GM19395 (cell line): ENCODE data around the gene ACSM2B.
"Not testable (repeated sequence)": the region's sequence is repeated elsewhere in the genome, so short reads cannot be mapped to it uniquely, and the experiment has no call there.

ENCODE experiments used
- ATAC-seq: cut with Tn5 transposase; IDR thresholded peaks from one replicate; pipeline ENCODE4 v1.9.1; 2021; ENCODE audit warnings: mild to moderate bottlenecking, moderate library complexity; ENCODE audit not compliant: unreplicated experiment

The ACSM2B gene

DNA sequence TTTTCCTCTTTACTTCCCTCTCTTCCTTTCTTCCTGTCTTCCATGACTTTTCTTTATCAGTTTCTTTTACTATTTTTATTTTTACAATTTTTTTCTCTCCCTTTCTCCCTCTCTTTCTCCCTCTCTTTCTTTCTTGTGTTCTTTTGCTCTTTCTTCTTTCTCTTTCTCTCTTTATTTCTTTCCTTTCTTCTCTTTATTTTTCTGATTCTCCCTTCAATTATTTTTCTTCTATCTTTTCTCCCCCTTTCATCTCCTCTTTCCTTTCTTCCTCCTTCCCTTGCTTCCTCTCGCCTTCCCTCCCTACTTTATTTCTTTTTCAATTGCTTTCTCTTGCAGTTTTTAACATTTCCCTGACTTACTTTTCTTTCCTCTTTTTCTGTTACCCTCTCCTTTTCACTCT is 39.5 kb downstream of the ACSM2B start:
- not testable (repeated sequence) for ATAC-seq

DNA sequence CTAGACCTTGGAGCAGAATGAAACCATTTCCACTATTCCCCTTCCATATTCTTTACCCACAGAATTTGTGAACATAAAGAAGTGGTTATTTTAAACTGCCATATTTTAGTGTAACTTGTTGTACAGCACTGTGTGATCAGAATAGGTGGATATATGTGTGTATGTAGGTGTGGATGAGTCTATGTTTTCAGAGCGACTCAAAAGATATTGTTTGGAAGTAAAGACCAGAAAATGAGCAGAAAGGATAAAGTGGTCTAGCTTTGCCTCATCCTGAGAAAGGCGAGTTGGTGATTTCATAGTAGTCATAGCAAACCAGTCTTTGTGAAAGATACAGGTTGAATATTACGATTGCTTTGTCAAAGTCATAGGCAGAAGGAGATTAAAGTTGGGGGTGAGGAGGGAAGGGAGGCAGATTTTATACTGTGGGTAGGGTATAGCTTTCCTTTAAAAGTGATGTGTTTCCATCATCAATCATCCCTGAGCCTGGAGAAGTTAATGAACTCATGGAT is 43.8 kb downstream of the ACSM2B start:
- not testable (repeated sequence) for ATAC-seq

DNA sequence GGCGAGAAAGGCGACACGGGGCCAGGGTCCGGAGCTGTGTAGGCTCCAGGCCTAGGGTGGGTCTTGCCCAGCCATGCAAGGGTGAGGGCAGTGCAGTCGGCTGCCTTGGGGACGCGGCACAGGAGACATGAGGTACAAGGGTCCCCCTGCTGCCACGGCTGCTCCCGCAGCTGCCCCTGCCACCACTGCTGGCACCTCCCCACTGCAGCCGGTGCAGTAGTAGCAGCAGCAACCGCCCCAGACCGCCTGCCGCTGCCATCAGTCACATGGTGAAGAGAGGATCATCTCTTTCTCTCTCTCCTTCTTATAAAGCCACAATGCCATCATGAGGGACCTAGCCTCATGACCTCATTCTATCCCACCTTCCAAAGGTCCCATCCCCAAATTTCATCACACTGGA is 44.4 kb downstream of the ACSM2B start:
- ATAC-seq: not testable (repeated sequence)

GRCh38 chr16:20520103-20520502 is 56.1 kb downstream of the ACSM2B start:
- no peak for ATAC-seq

DNA sequence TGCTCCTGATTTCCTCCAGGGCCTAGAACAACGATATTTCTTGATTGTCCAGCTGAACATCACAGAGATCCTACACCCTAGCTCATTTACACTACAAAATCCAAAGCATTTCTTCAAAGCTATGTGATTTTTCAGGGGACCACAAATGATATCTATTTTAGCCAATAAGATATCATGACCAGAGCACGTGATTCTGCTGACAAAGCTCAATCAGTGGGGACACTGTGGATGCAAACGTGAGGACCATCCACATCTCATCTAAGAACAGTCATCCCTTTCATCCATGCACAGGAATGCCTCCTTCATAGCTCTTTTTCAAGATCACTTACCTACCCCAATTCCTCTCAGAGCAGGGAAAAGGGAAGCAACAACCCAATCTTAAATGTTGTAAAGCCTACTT is 56.9 kb downstream of the ACSM2B start:
- no peak for ATAC-seq

GRCh38 chr16:20517149-20517548 is 59.0 kb downstream of the ACSM2B start:
- no peak for ATAC-seq

DNA sequence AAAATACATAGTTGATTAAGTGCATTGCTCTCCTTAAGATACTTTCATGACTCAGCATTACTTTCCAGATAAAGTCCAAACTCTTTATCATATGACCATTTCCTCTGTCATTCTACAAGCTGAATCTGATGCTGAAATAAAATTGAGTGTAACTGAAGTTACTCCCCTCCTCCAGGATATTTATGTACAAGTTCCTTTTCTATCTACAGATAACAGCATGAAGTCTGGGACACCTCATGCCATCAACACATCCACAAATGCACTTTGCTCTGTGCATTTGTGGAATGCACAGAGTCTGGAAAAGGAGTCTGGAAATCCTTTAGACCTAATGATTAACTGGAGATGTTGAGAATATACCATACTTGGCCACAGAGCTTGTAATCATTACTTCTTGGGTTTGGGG is 60.5 kb downstream of the ACSM2B start:
- ATAC-seq: no peak

GRCh38 chr16:20510323-20510722 is 65.8 kb downstream of the ACSM2B start:
- ATAC-seq: no peak

DNA sequence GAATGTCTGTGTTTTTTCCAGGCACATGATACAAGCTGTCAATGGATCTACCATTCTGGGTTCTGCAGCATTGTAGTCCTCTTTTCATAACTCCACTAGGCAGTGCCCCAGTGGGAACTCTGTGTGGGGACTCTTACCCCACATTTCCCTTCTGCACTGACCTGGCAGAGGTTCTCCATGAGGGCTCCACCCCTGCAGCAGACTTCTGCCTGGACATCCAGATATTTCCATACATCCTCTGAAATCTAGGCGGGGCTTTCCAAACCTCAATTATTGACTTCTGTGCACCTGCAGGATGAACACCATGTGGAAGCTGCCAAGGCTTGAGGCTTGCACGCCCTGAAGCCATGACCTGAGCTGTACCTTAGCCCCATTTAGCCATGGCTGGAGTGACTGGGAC is 68.9 kb downstream of the ACSM2B start:
- no peak for ATAC-seq

GRCh38 chr16:20504418-20504817 is 71.7 kb downstream of the ACSM2B start:
- no peak for ATAC-seq

- not testable (repeated sequence) for ATAC-seq
These were observed 84.7 kb downstream of the ACSM2B start for GRCh38 chr16:20491448-20491847.

- not testable (repeated sequence) for ATAC-seq
These were observed 85.2 kb downstream of the ACSM2B start for GRCh38 chr16:20490994-20491393.
